NB4 (cell line): ENCODE measurements around the gene OLFM2.

ENCODE experiments used
- POLR2A ChIP-seq: IDR thresholded peaks from 2 replicates; pipeline ENCODE4 v1.6.1; 2011; ENCODE audit warnings: mild to moderate bottlenecking; ENCODE audit not compliant: insufficient read length; ENCODE audit errors: extremely low read depth
- TF ChIP-seq, protein P1 (sequence below): IDR thresholded peaks from one replicate; pipeline ENCODE4 v1.5.1; 2012; ENCODE audit warnings: low read depth, low read length

DNA sequence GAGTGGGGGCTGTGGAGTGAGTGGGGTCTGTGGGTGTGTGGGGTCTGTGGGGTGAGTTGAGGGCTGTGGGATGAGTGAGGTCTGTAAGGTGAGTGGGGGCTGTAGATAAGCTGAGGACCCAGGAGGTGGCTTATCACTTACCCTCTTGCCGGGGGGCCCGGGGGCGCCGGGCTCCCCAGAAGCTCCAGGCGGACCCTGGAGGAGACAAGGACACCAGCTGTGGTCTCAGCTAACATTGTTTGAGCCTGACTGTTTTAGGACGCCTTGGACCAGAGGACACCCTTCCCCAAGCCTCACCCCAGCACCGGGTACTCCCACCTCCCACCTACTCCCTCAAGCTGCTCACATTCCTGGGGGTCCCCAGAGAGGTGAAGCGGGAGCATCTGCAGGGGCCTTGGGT lies 34.2 kb upstream of the OLFM2 start:
- TF ChIP-seq POLR2A = no peak
- TF ChIP-seq, protein P1, sequence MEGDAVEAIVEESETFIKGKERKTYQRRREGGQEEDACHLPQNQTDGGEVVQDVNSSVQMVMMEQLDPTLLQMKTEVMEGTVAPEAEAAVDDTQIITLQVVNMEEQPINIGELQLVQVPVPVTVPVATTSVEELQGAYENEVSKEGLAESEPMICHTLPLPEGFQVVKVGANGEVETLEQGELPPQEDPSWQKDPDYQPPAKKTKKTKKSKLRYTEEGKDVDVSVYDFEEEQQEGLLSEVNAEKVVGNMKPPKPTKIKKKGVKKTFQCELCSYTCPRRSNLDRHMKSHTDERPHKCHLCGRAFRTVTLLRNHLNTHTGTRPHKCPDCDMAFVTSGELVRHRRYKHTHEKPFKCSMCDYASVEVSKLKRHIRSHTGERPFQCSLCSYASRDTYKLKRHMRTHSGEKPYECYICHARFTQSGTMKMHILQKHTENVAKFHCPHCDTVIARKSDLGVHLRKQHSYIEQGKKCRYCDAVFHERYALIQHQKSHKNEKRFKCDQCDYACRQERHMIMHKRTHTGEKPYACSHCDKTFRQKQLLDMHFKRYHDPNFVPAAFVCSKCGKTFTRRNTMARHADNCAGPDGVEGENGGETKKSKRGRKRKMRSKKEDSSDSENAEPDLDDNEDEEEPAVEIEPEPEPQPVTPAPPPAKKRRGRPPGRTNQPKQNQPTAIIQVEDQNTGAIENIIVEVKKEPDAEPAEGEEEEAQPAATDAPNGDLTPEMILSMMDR = no peak
